HG03095 (cell line): Measurements from ENCODE around the gene RNF224.

Experiments used
- ATAC-seq: cut with Tn5 transposase; IDR thresholded peaks from one replicate; pipeline ENCODE4 v1.9.1; 2021; ENCODE audit warnings: moderate library complexity; ENCODE audit not compliant: unreplicated experiment

Gene RNF224

DNA sequence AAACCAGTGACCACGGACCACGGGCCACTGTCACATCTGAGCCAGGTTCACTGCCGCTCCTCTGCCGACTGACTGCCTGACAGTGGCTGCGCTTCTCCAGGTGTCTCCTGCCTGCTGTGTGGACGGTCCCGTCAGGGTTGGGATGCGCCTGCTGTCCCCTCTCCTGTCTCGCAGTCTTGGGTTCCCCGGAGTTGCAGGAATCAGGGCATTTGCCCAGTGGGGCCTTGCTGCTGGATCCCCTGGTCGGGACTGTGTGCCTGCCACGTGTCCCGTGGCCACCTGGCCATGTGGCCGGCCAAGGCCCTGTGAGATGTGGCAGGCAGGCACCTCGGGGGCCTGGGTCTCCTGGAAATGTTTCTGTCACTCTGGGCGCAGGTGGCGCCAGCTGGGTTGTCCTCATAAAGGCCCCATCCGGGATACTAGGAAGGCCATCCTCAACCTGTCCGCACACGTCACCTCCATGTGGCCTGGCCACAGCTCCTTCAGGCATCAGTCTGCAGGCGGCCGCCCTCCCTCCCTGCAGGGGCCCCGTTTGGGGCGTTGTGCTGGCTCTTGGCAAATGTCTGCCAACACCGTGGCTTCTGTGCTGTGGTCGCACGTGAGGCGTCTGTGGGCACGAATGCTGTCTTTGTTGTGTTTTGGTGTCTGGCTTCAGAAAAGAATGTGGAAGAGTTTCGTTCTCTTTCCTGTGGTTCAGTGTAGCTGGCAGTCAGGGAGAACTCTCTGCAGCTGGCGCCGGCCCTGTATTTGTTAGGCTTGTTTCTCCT lies 43.8 kb downstream of the RNF224 start:
- no peak for ATAC-seq

GRCh38 chr9:137271696-137272076 lies 44.4 kb downstream of the RNF224 start:
- ATAC-seq, result no peak

DNA sequence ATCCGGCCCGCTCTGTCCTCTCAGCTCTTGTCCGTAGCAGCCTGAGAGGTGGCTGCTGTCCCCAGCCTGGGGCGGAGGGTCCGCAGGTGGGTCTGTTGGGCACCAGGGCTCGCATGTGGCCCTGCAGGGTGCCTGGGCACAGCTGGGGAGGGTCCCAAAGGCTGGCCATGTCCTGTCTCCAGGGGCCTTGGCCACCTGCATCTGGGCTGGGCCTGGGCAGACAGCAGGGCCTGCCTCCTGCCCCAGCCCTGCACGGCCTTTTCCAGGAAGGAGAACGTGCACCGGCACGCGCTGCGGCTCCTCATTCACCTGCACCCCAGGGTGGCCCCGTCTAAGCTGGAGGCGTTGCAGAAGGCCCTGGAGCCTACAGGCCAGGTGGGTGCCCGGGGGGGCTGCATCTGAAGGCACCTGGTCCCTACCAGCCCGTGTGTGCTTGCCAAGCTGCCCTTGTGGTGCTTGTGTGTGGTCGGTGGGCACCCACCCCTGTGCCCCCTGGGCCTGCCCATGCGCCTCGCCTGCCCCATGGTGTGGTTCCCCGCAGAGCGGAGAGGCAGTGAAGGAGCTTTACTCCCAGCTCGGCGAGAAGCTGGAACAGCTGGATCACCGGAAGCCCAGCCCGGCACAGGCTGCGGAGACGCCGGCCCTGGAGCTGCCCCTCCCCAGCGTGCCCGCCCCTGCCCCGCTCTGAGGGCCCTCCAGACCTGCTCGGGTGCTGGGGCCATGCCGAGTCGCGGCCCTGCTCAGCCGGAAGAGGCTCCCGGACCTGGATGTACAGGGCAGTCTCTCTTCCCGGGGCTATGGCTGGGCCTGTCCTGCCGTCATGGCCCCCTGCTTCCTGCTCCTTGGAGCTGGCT lies 45.2 kb downstream of the RNF224 start:
- no peak for ATAC-seq

DNA sequence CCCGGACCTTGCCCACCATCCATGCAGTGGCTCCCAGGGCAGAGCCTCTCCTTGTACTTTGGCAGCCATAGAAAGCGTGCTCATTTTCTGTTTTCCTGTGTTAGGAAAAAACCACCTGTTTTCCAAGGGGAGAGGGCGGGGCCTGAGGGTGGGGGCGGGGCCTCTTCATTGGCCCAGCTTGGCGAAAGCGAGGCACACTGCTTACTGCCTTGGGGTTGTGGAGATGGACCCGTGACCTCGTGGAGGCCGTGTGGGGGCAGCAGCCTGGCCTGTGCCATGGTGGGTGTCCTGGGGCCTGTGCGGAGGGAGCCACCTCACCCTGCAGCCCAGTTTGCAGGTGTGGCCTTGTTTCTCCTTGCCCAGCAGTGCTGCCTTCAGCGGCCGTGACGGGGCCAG lies 45.8 kb downstream of the RNF224 start:
- no peak for ATAC-seq

DNA sequence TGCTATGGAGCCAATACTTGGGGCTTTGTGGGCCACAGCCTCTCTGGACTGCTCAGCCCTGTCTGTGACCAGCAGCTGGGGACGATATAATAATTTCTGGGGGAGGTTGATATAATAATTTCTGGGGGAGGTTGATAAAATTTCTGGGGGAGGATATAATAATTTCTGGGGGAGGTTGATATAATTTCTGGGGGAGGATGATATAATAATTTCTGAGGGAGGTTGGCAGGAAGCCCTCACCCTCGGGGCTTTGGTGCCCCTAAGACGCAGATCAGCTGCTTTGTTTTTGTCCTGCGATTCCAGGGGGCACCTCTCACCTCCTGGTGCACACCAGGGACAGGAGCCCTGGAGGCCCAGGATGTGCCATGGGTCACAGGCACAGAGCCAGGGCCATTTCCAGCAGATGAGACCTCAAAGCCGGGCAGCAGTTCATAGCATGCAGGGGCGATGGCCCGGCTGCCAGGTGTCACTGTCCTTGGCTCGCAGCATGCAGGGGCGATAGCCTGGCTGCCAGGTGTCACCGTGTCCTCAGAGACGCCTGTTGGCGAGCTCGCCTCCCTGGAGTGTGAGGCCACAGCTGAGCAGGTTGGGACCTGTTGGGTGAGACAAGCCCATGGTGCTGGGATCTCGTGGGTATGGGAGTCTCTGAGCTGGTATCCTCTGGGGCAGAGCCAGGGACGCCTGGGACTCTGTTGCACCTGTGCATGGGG lies 46.5 kb downstream of the RNF224 start:
- ATAC-seq, result no peak

GRCh38 chr9:137275203-137275587 lies 47.9 kb downstream of the RNF224 start:
- ATAC-seq, result no peak

DNA sequence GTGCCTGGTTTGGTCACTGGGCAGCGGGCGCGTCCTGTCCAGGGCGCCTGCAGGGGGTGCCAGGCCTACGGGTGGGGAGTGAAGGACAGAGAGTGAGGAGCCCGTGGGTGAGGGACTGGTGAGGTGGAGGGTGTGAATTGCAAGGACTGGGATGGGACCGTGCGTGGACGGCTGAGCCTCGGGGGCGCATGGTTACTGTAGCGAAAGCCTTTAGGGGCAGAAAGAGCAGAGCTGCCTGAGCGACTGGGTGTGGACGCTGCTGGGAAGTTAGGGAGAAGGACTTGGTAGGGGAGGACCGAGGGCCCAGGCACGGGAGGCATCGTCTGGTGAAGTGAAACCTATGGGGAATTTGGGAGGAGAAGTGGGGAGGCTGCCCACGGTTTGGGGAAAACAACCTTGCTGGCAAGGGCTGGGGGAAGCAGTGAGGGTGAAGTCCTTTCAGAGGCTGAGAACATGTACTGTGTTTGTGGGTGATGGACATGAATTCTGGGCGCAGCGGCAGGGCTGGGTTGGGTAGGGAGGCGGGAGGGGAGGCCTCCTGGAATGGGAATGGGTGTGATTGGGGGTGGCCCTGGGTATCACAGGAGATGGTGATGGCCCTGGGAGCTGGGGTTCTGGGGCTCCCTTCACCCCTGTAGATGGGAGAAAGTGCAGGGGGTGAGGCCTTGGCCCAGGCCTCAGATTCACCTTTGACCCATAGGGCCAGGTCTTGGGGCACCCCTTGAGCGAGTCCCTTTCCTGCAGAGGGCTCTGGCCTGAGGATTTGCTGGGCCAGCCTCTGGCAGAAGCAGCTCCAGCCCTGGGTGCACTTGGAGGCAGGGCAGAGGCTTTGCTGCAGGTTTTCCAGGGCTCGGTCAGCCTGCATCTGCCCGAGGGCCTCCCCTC lies 48.5 kb downstream of the RNF224 start:
- no peak for ATAC-seq

DNA sequence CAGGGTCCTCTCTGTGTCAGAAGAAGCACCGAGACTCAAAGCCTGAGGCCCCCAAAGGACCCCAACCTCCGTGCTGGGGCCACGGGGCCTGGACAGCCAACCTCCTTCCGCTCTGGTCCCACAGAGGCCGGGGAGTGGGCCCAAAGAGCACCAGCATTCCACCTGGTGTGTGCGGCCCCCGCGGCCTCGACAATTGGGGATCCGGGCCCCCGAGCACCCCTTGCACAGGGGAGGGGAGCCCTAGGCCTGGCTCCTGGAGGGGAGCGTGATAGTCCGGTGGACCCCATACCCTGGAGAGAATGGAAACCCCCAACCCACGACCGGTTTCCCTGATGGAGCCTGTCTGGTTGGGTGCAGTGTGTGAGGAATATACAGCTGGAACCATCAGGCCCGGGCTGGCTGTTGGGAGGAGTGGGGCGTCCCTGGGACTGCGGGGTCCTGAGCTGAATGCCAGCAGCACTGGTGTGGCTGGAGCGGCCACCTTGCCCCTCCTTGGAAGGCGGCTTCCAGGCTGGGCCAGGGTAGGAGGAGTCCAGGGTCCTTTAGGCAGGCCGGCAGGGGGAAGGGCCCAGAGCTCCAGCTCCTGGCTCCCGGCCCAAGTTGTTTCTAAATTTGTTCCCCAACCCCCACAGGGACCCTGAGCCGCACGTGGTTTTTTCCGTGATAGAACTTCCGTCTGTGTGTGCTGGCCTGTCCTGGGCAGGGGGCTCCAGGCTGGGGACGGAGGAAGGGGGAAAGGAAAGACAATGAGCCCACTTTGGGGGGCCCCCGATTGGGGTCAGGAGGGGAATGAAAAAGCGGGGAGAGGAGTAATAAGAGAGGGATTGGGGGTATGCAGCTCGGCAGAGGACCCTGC lies 49.4 kb downstream of the RNF224 start:
- ATAC-seq, result no peak

GRCh38 chr9:137277329-137278041 lies 50.2 kb downstream of the RNF224 start, which contains the start of gene TOR4A:
Gene TOR4A, plus strand, starts transcription at chr9:137277726. Its CDS starts 964 bp downstream, at chr9:137278690.
- ATAC-seq, result peak; percentile 67

DNA sequence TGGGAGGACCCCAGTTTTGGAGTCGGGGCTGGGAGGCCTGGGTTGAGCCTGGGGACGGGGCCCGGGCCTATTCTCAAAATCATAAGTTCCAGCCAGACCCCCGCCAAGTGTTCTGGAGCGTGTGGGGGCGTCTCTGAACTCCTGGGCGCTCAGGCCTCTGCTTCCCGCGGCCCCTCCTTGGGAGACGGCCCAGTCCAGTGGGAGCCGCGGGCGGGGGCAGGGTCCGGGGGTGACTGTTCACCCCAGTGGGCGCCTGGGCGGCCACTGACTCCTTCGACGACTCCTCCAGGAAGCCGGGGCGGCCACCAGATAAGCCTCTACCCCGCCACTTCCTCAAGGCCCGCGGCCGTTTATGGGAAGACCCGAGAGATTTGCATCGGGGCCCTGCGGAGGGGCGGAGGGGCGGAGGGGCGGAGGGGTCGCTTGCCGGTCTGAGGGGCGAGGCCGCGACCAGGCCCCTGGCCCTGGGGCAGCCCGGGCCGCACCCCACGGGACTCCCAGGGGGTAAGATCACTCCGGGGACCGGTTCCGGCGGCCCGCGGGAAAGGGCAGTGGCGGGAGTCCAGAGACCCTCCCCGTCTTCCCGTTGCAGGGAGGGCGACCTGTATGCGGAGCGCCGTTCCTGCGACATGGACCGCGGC lies 50.9 kb downstream of the RNF224 start:
- peak; percentile 4 for ATAC-seq
